Endothelial cell of umbilical vein (primary cell): ENCODE measurements around the gene TMEM108. TPM values are rescaled to one million over a fixed set of nuclear protein-coding genes. Genes with fewer than 3 reads are reported as not detected.

Source experiments
- BruUV-seq: library from RNA; stranded (reverse); fragments of 400-500 nt; replicated peaks from 2 replicates; lab custom pipeline; 2021; lab: Mats Ljungman, UMichigan
- CTCF ChIA-PET: fragments of 300-600, 350-600 bp; sonication (Branson Sonifier 250); formaldehyde crosslinking; loops from one replicate; lab custom pipeline; 2021; ENCODE audit warnings: antibody characterized with exemption, inconsistent platforms; lab: Charles Lee
- POLR2A ChIA-PET: fragments of 300-600, 350-600 bp; sonication (Branson Sonifier 250); formaldehyde crosslinking; loops from one replicate; lab custom pipeline; 2021; ENCODE audit warnings: antibody characterized with exemption, inconsistent platforms; lab: Charles Lee
- DNase-seq: peaks from one replicate; pipeline ENCODE4 v3.0.0-alpha.2; 2011; ENCODE audit warnings: low read depth, low spot score
- FAIRE-seq: peaks from 2 replicates; lab custom pipeline; 2011; peaks lifted over from hg19 to GRCh38; lab: Jason Lieb, UNC
- H2AFZ ChIP-seq: 2 replicates; pipeline ENCODE4 v1.6.0; 2012; ENCODE audit warnings: low read depth, low read length, control low read depth, inconsistent platforms
- H3K27ac ChIP-seq: 2 replicates; pipeline ENCODE4 v1.5.1; 2011; ENCODE audit warnings: low read depth, mild to moderate bottlenecking, control low read depth, low read length, moderate library complexity; ENCODE audit not compliant: insufficient read depth
- H3K27me3 ChIP-seq, 2 experiments: 2 replicates each; pipeline versions ENCODE4 v1.6.0 to v1.6.1; 2011; ENCODE audit warnings: low read length in 2 of 2, mixed read lengths in 1 of 2; ENCODE audit not compliant: control insufficient read depth in 2 of 2, insufficient read depth in 2 of 2
- H3K36me3 ChIP-seq, 2 experiments: 2 replicates in 1 of 2; 3 replicates in 1 of 2; pipeline ENCODE4 v1.5.1; 2011; ENCODE audit warnings: low read length in 2 of 2, mild to moderate bottlenecking in 1 of 2, moderate library complexity in 1 of 2; ENCODE audit not compliant: control insufficient read depth in 2 of 2, insufficient read depth in 2 of 2; ENCODE audit errors: extremely low read depth in 1 of 2
- H3K4me1 ChIP-seq: 3 replicates; pipeline ENCODE4 v1.5.1; 2011; ENCODE audit warnings: mild to moderate bottlenecking, low read length; ENCODE audit not compliant: control insufficient read depth, insufficient read depth; ENCODE audit errors: extremely low read depth
- H3K4me2 ChIP-seq: 2 replicates; pipeline ENCODE4 v1.6.1; 2011; ENCODE audit warnings: low read length, control low read depth, mixed read lengths; ENCODE audit not compliant: insufficient read depth
- H3K4me3 ChIP-seq, 3 experiments: fragments of 200-600 bp in 1 of 3; sonication (generic), shearing (Covaris generic) in 1 of 3; replicated peaks in 1 of 3; 2 replicates each; pipeline ENCODE4 v1.5.1; 2011 to 2016; ENCODE audit warnings: control low read depth in 3 of 3, low read length in 3 of 3, mild to moderate bottlenecking in 2 of 3, inconsistent platforms in 1 of 3, low read depth in 1 of 3, moderate library complexity in 1 of 3; ENCODE audit not compliant: insufficient read depth in 1 of 3
- H3K79me2 ChIP-seq: 2 replicates; pipeline ENCODE4 v1.6.0; 2012; ENCODE audit warnings: low read length, inconsistent platforms; ENCODE audit not compliant: control insufficient read depth, insufficient read depth
- H3K9ac ChIP-seq: replicated peaks from 2 replicates; pipeline ENCODE3; 2011; ENCODE audit warnings: low read length, control low read depth; ENCODE audit not compliant: insufficient read depth; ENCODE audit errors: extremely low read depth
- H3K9me1 ChIP-seq: replicated peaks from 3 replicates; pipeline ENCODE4 v1.6.0; 2011; ENCODE audit warnings: mild to moderate bottlenecking, low read length; ENCODE audit not compliant: control insufficient read depth, insufficient read depth; ENCODE audit errors: extremely low read depth
- H3K9me3 ChIP-seq: replicated peaks from 2 replicates; pipeline ENCODE4 v1.5.1; 2012; ENCODE audit warnings: low read length, inconsistent platforms; ENCODE audit not compliant: control insufficient read depth, insufficient read depth
- H4K20me1 ChIP-seq: replicated peaks from 2 replicates; pipeline ENCODE3; 2011; ENCODE audit warnings: mild to moderate bottlenecking, low read length; ENCODE audit not compliant: control insufficient read depth, insufficient read depth; ENCODE audit errors: extremely low read depth
- CTCF ChIP-seq, 2 donors: IDR thresholded peaks; 1 replicate in 1 of 2; 2 replicates in 1 of 2; pipeline ENCODE4 v1.5.1; 2011; ENCODE audit warnings: low read length in 2 of 2, mild to moderate bottlenecking in 2 of 2, moderate library complexity in 2 of 2, control low read depth in 1 of 2, inconsistent platforms in 1 of 2, low read depth in 1 of 2; ENCODE audit not compliant: insufficient read depth in 1 of 2; ENCODE audit errors: extremely low read depth in 1 of 2
- EZH2 ChIP-seq: IDR thresholded peaks from 2 replicates; pipeline ENCODE4 v1.6.1; 2012; ENCODE audit warnings: borderline replicate concordance, low read depth, mild to moderate bottlenecking, moderate library complexity, low read length, inconsistent platforms; ENCODE audit not compliant: severe bottlenecking
- FOS ChIP-seq: IDR thresholded peaks from 2 replicates; pipeline ENCODE4 v1.6.1; 2011; ENCODE audit warnings: mild to moderate bottlenecking, low read length, moderate library complexity, borderline replicate concordance; ENCODE audit not compliant: insufficient read depth
- GATA2 ChIP-seq: IDR thresholded peaks from 2 replicates; pipeline ENCODE4 v1.7.0; 2011; ENCODE audit warnings: low read depth, mild to moderate bottlenecking, moderate library complexity, mixed read lengths, low read length; ENCODE audit not compliant: insufficient read length, insufficient read depth
- JUN ChIP-seq: IDR thresholded peaks from 2 replicates; pipeline ENCODE4 v1.6.1; 2011; ENCODE audit warnings: borderline replicate concordance, low read depth; ENCODE audit not compliant: insufficient read length, insufficient read depth
- MAX ChIP-seq: IDR thresholded peaks from 2 replicates; pipeline ENCODE4 v1.6.1; 2011; ENCODE audit not compliant: insufficient read depth, insufficient read length
- MYC ChIP-seq: IDR thresholded peaks from one replicate; pipeline ENCODE4 v1.6.1; 2011; ENCODE audit warnings: mild to moderate bottlenecking, low read depth, low read length
- POLR2A ChIP-seq: IDR thresholded peaks from 2 replicates; pipeline ENCODE4 v1.6.1; 2012; ENCODE audit warnings: low read depth, mild to moderate bottlenecking, control low read depth, low read length
- POLR2AphosphoS5 ChIP-seq: IDR thresholded peaks from 2 replicates; pipeline ENCODE4 v1.6.1; 2012; ENCODE audit warnings: low read depth, mild to moderate bottlenecking, control low read depth, low read length, moderate library complexity; ENCODE audit not compliant: insufficient read depth
- dilution Hi-C: fragments of 300-500 bp; cut with MboI; formaldehyde crosslinking; loops from one replicate; pipeline ENCODE4 v1.15.0; 2019; ENCODE audit warnings: low sequenced_read_pairs; ENCODE audit not compliant: extremely low pct_ligation_motif_present
- intact Hi-C: fragments of 100-400 bp; cut with micrococcal nuclease; formaldehyde crosslinking; loops from one replicate; pipeline ENCODE4 v1.10.0; 2022
- polyA plus RNA-seq, 4 experiments: library from polyadenylated mRNA; depleted of rRNA in 3 of 4; stranded (reverse) in 3 of 4; unstranded in 1 of 4; fragments of >200 nt; gene quantifications; 2 replicates each; pipeline versions ENCODE4 v1.2.1 to v1.2.3, GENCODE V29; 2011 to 2012; ENCODE audit warnings: missing spikeins in 1 of 4
- total RNA-seq: library from RNA; stranded (reverse); gene quantifications from 2 replicates; pipeline ENCODE4 v1.2.3, GENCODE V29; 2021

TMEM108 gene
- total and polyA plus RNA-seq, 2 donors (not counting 3 experiments of a cell fraction or from before 2014, with no cell fraction given) = 0.40 to 1.1 TPM

DNA sequence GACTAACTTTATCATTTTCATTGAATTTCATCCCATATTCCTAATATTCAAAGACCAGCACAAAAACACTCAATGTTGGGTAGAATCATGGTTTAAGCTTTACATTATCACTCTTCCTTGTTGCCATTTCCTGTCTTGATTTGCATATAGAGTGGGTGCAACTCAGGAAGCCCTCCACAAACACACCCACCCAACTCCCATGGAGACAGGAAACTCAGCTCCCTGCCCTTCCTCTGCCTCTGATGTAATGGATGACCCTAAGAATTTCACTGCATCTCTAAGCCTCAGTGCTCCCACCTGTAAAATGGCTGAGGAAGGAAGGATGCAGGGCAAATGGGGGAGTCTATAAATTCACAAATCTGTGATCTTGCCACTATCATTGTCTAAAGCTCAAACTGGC lies 263.5 kb downstream of the TMEM108 start:
- POLR2A ChIA-PET = no interaction called here

GRCh38 chr3:133303430-133303829 lies 265.2 kb downstream of the TMEM108 start:
- ChIA-PET CTCF (interaction anchor here (1.5 to 2.0 kb wide), 2 partner anchors 11 to 43 kb away, joined by 4 to 7 read pairs; no protein-coding TSS in a partner anchor), POLR2A (no interaction called here)
- Histone ChIP-seq H3K27ac (peak overlapping the region; percentile 70), H3K9me1 (no peaks in the 10 kb centered on the region), H3K4me1 (peaks cover 38% of the 10 kb centered on the region), H3K36me3 (no peaks in the 10 kb centered on the region), H3K4me2 (peak overlapping the region; percentile 31), H3K9ac (peak overlapping the region; percentile 8), H3K9me3 (no peaks in the 10 kb centered on the region), H2AFZ (peak overlapping the region; percentile 31), H4K20me1 (no peaks in the 10 kb centered on the region), H3K27me3 (no peaks in the 10 kb centered on the region), H3K4me3 (no peak overlapping the region), H3K79me2 (no peaks in the 10 kb centered on the region)
- FAIRE-seq = peak; percentile 57
- dilution Hi-C loops (no loop called here), intact Hi-C loops (loop anchor here (1.0 to 5.0 kb wide), 3 partner anchors 12 to 269 kb away; partner anchors contain the start of gene CDV3)
- DNase-seq = peak; percentile 46
- no TSS peak for BruUV-seq
- TF ChIP-seq GATA2 (peak; percentile 71), POLR2A (no peak), EZH2 (no peak), POLR2AphosphoS5 (no peak), MYC (no peak), FOS (peak; percentile 55), JUN (peak; percentile 61), CTCF (IDR thresholded peaks at IDR 0.05; ENCODE audit: extremely low read depth in 1 of 2, insufficient read depth in 1 of 2, low read depth in 1 of 2, low read length in 2 of 2) (no peak), MAX (no peak)

More for the DNA sequence above, 263.5 kb downstream of the TMEM108 start:
- dilution Hi-C loops (no loop called here), intact Hi-C loops (loop anchor here (1.0 to 5.0 kb wide), 4 partner anchors 9 to 579 kb away; partner anchors contain the start of genes CDV3 and NPHP3)
- no peak for TF ChIP-seq POLR2A
- no peak for TF ChIP-seq POLR2AphosphoS5
- TF ChIP-seq MYC = no peak
- TF ChIP-seq JUN = no peak
- Histone ChIP-seq H3K27ac (peak overlapping the region; percentile 14), H3K36me3 (no peaks in the 10 kb centered on the region), H3K9me1 (no peaks in the 10 kb centered on the region), H3K27me3 (no peaks in the 10 kb centered on the region), H2AFZ (no peak overlapping the region), H3K4me2 (peak overlapping the region; percentile 80), H3K9ac (peak overlapping the region; percentile 22), H3K4me3 (peak overlapping the region in 2 of 3 experiments; percentile 3 to 30), H3K4me1 (peaks cover 38% of the 10 kb centered on the region), H3K9me3 (no peaks in the 10 kb centered on the region), H3K79me2 (no peaks in the 10 kb centered on the region), H4K20me1 (no peaks in the 10 kb centered on the region)
- no TSS peak for BruUV-seq
- CTCF ChIA-PET = no interaction called here
- DNase-seq = peak; percentile 40
- FAIRE-seq = no peak
